ENCODE results near the gene MEF2B.

Gene MEF2B

DNA sequence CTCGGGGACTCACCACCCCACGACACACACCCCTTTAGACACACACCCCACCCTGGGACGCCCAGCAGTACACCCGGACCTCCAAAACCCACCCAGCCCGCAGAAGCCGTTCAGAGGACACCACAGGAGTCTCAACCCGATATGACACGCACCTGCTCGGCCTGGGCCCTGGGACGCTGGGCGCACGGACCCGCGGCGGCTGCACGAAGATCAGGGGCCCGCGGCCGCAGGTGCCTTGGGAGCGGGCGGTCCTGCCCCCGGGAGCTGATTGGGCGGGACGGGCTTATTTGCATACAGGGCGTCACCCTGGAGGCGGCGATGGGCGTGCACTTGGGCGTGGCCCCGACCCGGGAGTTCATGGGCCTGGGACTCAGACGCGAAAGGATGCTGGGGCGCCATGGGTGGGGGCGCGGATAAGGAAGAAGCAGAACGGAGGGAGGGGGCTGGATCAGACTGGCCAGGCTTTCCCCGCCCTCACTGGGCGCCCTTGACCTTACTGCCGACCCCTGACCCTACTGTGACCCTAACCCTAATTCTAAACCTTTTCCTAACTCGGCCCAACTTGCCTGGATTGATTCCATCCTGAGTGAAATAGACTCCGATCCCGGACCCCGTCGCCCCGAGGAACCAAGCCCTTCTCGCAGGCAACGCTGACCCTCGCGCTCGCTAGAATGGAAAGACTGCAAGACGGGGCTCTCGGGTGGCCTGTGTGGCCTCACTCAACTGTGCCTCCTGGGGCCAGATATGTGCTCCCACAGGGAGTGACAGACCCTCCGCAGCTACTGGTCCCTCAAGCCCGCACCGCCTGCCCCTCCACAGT, at the start of gene MEF2B:
Gene MEF2B, minus strand, starts transcription at position 211 of the 820 bp plus-strand sequence. CDS start 19,528 bp downstream, outside the sequence.
- Mint-ChIP-seq H3K4me3 (peak within 1 kb of the TSS; percentile 80), H3K27me3 (peaks cover 0 to 8% of the 10 kb centered on the region in 2 donors), H3K4me1 (peaks cover 26 to 29% of the 10 kb centered on the region in 2 donors), H3K27ac (peak within 1 kb of the TSS; percentile 67), H3K9me3 (no peaks in the 10 kb centered on the region), H3K36me3 (peaks cover 19 to 21% of the 10 kb centered on the region in 2 donors)
- DNase-seq (peak; percentile 79), ATAC-seq (replicated peaks) (peak; percentile 94)

DNA sequence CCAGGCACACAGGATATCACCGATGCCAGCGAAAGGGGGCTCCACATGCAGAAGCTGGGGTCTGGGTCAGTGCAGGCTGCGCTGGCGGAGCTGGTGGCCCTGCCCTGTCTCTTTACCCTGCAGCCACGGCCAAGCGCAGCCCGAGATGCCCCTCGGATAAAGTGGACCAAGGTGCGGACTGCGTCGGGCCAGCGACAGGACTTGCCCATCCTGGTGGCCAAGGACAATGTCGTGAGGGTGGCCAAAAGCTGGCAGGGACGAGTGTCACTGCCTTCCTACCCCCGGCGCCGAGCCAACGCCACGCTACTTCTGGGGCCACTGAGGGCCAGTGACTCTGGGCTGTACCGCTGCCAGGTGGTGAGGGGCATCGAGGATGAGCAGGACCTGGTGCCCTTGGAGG, 48.8 kb upstream of the MEF2B start:
- Mint-ChIP-seq H3K36me3 (no peaks in the 10 kb centered on the region), H3K27me3 (peaks cover 26 to 39% of the 10 kb centered on the region in 2 donors), H3K9me3 (peaks cover 4 to 6% of the 10 kb centered on the region in 2 donors), H3K4me1 (peaks cover 4 to 9% of the 10 kb centered on the region in 2 donors), H3K4me3 (no peak overlapping the region), H3K27ac (no peak overlapping the region)
- DNase-seq (no peak), ATAC-seq (replicated peaks) (no peak)

- Mint-ChIP-seq H3K4me3 (no peak overlapping the region), H3K27ac (no peak overlapping the region), H3K27me3 (peaks cover 44 to 54% of the 10 kb centered on the region in 2 donors), H3K36me3 (no peaks in the 10 kb centered on the region), H3K4me1 (peaks cover 11 to 18% of the 10 kb centered on the region in 2 donors), H3K9me3 (peaks cover 4 to 6% of the 10 kb centered on the region in 2 donors)
- peak in 1 of 2 donors; percentile 33 for ATAC-seq (replicated peaks)
- DNase-seq = no peak
These were observed 47.0 kb upstream of the MEF2B start for GRCh38 chr19:19217099-19217498.

GRCh38 chr19:19215792-19216191, 45.7 kb upstream of the MEF2B start:
- H3K36me3 Mint-ChIP-seq = peaks cover 0 to 4% of the 10 kb centered on the region in 2 donors
- peaks cover 55 to 65% of the 10 kb centered on the region in 2 donors for H3K27me3 Mint-ChIP-seq
- peaks cover 12 to 18% of the 10 kb centered on the region in 2 donors for H3K4me1 Mint-ChIP-seq
- H3K4me3 Mint-ChIP-seq = no peak overlapping the region
- no peak overlapping the region for H3K27ac Mint-ChIP-seq
- no peak for DNase-seq
- no peak for ATAC-seq (replicated peaks)
- H3K9me3 Mint-ChIP-seq = peaks cover 4 to 6% of the 10 kb centered on the region in 2 donors

DNA sequence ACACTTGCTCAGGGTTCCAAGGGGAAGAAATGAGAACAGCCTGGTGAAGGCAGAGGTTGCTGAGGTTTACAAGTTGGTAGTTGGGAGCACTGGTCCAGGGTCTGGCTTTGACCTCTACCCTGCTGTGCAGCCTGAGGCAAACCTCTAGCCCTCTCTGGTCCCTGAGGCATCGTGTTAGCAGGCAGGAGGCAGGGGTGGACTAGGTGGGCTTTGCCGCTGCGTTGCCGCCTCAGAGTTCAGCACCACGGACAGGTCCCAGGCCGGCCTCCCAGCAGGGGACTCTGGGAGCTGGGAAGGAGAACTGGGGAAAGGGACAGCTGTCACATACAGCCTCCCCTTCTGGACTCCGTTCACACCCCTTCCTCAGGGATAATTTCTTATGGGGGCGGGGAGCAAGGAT, 44.8 kb upstream of the MEF2B start:
- ATAC-seq (replicated peaks) (no peak), DNase-seq (no peak)
- Mint-ChIP-seq H3K27ac (no peak overlapping the region), H3K27me3 (peaks cover 60 to 72% of the 10 kb centered on the region in 2 donors), H3K4me3 (no peak overlapping the region), H3K4me1 (peaks cover 12 to 18% of the 10 kb centered on the region in 2 donors), H3K36me3 (peaks cover 0 to 4% of the 10 kb centered on the region in 2 donors), H3K9me3 (peaks cover 4 to 6% of the 10 kb centered on the region in 2 donors)

- Mint-ChIP-seq H3K4me1 (peaks cover 12 to 18% of the 10 kb centered on the region in 2 donors), H3K27ac (no peak overlapping the region), H3K4me3 (no peak overlapping the region), H3K27me3 (peaks cover 65 to 75% of the 10 kb centered on the region in 2 donors), H3K36me3 (peaks cover 0 to 4% of the 10 kb centered on the region in 2 donors), H3K9me3 (peaks cover 4 to 6% of the 10 kb centered on the region in 2 donors)
- peak in 1 of 2 donors; percentile 38 for ATAC-seq (replicated peaks)
- DNase-seq = no peak
These were observed 44.1 kb upstream of the MEF2B start for GRCh38 chr19:19214159-19214490.

GRCh38 chr19:19213426-19214158, 43.5 kb upstream of the MEF2B start:
- peaks cover 4 to 6% of the 10 kb centered on the region in 2 donors for H3K9me3 Mint-ChIP-seq
- ATAC-seq (replicated peaks) (no peak), DNase-seq (no peak)
- peaks cover 61 to 75% of the 10 kb centered on the region in 2 donors for H3K27me3 Mint-ChIP-seq
- H3K4me1 Mint-ChIP-seq = peaks cover 12 to 18% of the 10 kb centered on the region in 2 donors
- H3K27ac Mint-ChIP-seq = no peak overlapping the region
- peaks cover 0 to 4% of the 10 kb centered on the region in 2 donors for H3K36me3 Mint-ChIP-seq
- no peak overlapping the region for H3K4me3 Mint-ChIP-seq

- Mint-ChIP-seq H3K27ac (no peak overlapping the region), H3K4me1 (peaks cover 12 to 19% of the 10 kb centered on the region in 2 donors), H3K36me3 (peaks cover 0 to 4% of the 10 kb centered on the region in 2 donors), H3K27me3 (peaks cover 61 to 75% of the 10 kb centered on the region in 2 donors), H3K9me3 (peaks cover 4 to 6% of the 10 kb centered on the region in 2 donors), H3K4me3 (no peak overlapping the region)
- ATAC-seq (replicated peaks) (no peak), DNase-seq (no peak)
These were observed 42.9 kb upstream of the MEF2B start for GRCh38 chr19:19212916-19213315.

- peaks cover 0 to 4% of the 10 kb centered on the region in 2 donors for H3K36me3 Mint-ChIP-seq
- no peak within 1 kb of the TSS for H3K27ac Mint-ChIP-seq
- H3K4me3 Mint-ChIP-seq = no peak within 1 kb of the TSS
- ATAC-seq (replicated peaks) = no peak
- H3K27me3 Mint-ChIP-seq = peaks cover 64 to 65% of the 10 kb centered on the region in 2 donors
- peaks cover 7 to 8% of the 10 kb centered on the region in 2 donors for H3K9me3 Mint-ChIP-seq
- no peak for DNase-seq
- H3K4me1 Mint-ChIP-seq = peaks cover 24 to 27% of the 10 kb centered on the region in 2 donors
These were observed 41.7 kb upstream of the MEF2B start, which contains the start of gene NCAN for GRCh38 chr19:19211499-19212420. Gene NCAN, plus strand, starts transcription at chr19:19211958. Its CDS starts 4,996 bp downstream, at chr19:19216954.

GRCh38 chr19:19209372-19209771, 39.3 kb upstream of the MEF2B start:
- Mint-ChIP-seq H3K9me3 (peaks cover 6 to 8% of the 10 kb centered on the region in 2 donors), H3K36me3 (peaks cover 0 to 4% of the 10 kb centered on the region in 2 donors), H3K27ac (no peak overlapping the region), H3K27me3 (peaks cover 47 to 52% of the 10 kb centered on the region in 2 donors), H3K4me1 (peaks cover 26 to 40% of the 10 kb centered on the region in 2 donors), H3K4me3 (no peak overlapping the region)
- ATAC-seq (replicated peaks) (peak; percentile 31 to 38), DNase-seq (no peak)

DNA sequence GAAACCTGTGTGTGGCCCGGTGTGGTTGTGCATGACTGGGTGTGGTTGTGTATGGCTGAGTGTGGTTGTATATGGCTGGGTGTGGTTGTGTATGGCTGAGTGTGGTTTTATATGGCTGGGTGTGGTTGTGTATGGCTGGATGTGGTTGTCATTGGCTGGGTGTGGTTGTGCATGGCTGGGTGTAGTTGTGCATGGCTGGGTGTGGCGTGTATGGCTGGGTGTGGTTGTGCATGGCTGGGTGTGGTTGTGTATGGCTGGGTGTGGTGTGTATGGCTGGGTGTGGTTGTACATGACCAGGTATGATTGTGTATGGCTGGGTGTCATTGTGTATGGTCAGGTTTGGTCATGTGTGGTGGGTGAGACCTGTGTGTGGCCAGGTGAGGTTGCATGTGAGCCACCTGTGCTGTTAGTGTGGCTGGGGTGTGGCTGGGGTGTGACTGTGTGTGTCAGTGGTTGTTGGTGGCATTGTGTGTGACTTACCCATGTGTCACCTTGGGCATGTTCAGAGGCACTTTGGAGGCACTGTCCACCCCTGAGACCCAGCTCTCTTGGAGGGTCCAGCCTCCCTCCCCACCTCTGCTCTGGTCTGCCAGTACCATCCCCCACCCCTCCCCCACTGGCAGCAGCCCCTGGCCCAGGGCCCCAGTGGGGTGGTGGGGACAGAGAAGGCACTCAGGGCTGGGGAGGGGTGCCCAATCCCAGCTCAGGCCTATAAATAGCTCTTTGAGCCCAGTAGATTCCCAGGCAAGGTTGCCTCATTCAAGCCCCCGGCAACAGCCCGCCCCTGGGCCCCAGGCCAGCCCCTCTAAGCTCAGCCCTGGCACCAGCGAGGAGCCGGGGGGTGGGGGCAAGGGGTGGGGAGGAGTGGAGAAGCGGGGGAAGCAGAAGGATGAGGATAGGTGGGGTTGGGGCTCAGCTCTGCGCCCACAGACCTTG, 37.8 kb upstream of the MEF2B start:
- H3K4me3 Mint-ChIP-seq = no peak overlapping the region
- ATAC-seq (replicated peaks) (no peak), DNase-seq (no peak)
- H3K27ac Mint-ChIP-seq = no peak overlapping the region
- peaks cover 8% of the 10 kb centered on the region in 2 donors for H3K9me3 Mint-ChIP-seq
- peaks cover 19 to 32% of the 10 kb centered on the region in 2 donors for H3K4me1 Mint-ChIP-seq
- peaks cover 0 to 7% of the 10 kb centered on the region in 2 donors for H3K36me3 Mint-ChIP-seq
- H3K27me3 Mint-ChIP-seq = peaks cover 33 to 38% of the 10 kb centered on the region in 2 donors

- peaks cover 23 to 42% of the 10 kb centered on the region in 2 donors for H3K4me1 Mint-ChIP-seq
- no peak overlapping the region for H3K27ac Mint-ChIP-seq
- no peak for DNase-seq
- H3K9me3 Mint-ChIP-seq = peaks cover 8% of the 10 kb centered on the region in 2 donors
- peaks cover 0 to 15% of the 10 kb centered on the region in 2 donors for H3K36me3 Mint-ChIP-seq
- ATAC-seq (replicated peaks) = no peak
- peaks cover 23 to 28% of the 10 kb centered on the region in 2 donors for H3K27me3 Mint-ChIP-seq
- H3K4me3 Mint-ChIP-seq = no peak overlapping the region
These were observed 36.9 kb upstream of the MEF2B start for GRCh38 chr19:19206938-19207337.
